Neural cell (in vitro differentiated cells): ENCODE results near the gene TLNRD1. TPM values are rescaled to one million over a fixed set of nuclear protein-coding genes. Genes with fewer than 3 reads are reported as not detected.

Experiments used
- H2AFZ ChIP-seq: fragments of 200-600, 300-800 bp; sonication (generic), shearing (Covaris generic); 2 replicates; pipeline ENCODE4 v1.6.0; 2014; ENCODE audit warnings: low read depth, mild to moderate bottlenecking, antibody characterized with exemption, low read length, moderate library complexity
- H3F3A ChIP-seq: fragments of 200-600 bp; shearing (Covaris generic); 2 replicates; pipeline ENCODE4 v1.6.1; 2016; ENCODE audit warnings: mild to moderate bottlenecking, moderate library complexity, mixed read lengths, antibody characterized with exemption, low read length; ENCODE audit not compliant: insufficient read depth, poor library complexity, severe bottlenecking
- H3K27ac ChIP-seq: fragments of 200-600, 300-800 bp; sonication (generic), shearing (Covaris generic); 2 replicates; pipeline ENCODE4 v1.5.1; 2014; ENCODE audit warnings: mild to moderate bottlenecking, low read length, moderate library complexity
- H3K27me3 ChIP-seq: fragments of 300-800, 200-600 bp; sonication (generic), shearing (Covaris generic); 2 replicates; pipeline ENCODE4 v1.6.0; 2014; ENCODE audit warnings: mild to moderate bottlenecking, low read depth, low read length, moderate library complexity; ENCODE audit not compliant: insufficient read depth
- H3K36me3 ChIP-seq: fragments of 300-800, 200-600 bp; sonication (generic), shearing (Covaris generic); 2 replicates; pipeline ENCODE4 v1.5.1; 2014; ENCODE audit warnings: mild to moderate bottlenecking, antibody characterized with exemption, low read length, moderate library complexity; ENCODE audit not compliant: insufficient read depth
- H3K4me2 ChIP-seq: fragments of 300-800, 200-600 bp; sonication (generic), shearing (Covaris generic); 2 replicates; pipeline ENCODE4 v1.6.0; 2014; ENCODE audit warnings: mild to moderate bottlenecking, low read length
- H3K4me3 ChIP-seq: fragments of 300-800, 200-600 bp; sonication (generic), shearing (Covaris generic); 2 replicates; pipeline ENCODE4 v1.5.1; 2014; ENCODE audit warnings: mild to moderate bottlenecking, low read length, moderate library complexity
- H3K79me2 ChIP-seq: fragments of 200-600 bp; shearing (Covaris generic); replicated peaks from 2 replicates; pipeline ENCODE4 v1.6.0; 2014; ENCODE audit warnings: mild to moderate bottlenecking, low read length, moderate library complexity; ENCODE audit not compliant: insufficient read depth
- H3K9ac ChIP-seq: fragments of 300-800, 200-600 bp; sonication (generic), shearing (Covaris generic); 2 replicates; pipeline ENCODE4 v1.6.1; 2016; ENCODE audit warnings: mild to moderate bottlenecking, low read length, mixed read lengths
- H3K9me2 ChIP-seq: fragments of 200-600 bp; shearing (Covaris generic); 2 replicates; pipeline ENCODE4 v1.6.1; 2016; ENCODE audit warnings: mild to moderate bottlenecking, low read length, mixed read lengths; ENCODE audit not compliant: insufficient read depth
- H3K9me3 ChIP-seq: fragments of 200-600, 300-800 bp; sonication (generic), shearing (Covaris generic); 2 replicates; pipeline ENCODE4 v1.6.1; 2016; ENCODE audit warnings: mild to moderate bottlenecking, mixed run types, low read length, moderate library complexity, mixed read lengths
- H4K20me1 ChIP-seq: fragments of 200-600 bp; shearing (Covaris generic); 2 replicates; pipeline ENCODE4 v1.6.1; 2016; ENCODE audit warnings: mild to moderate bottlenecking, mixed run types; ENCODE audit not compliant: insufficient read depth
- EP300 ChIP-seq: fragments of 450-650 bp; conservative IDR thresholded peaks from 2 replicates; pipeline ENCODE4 v1.6.1; 2014; ENCODE audit warnings: antibody characterized with exemption, mild to moderate bottlenecking, moderate library complexity; ENCODE audit not compliant: poor library complexity, severe bottlenecking
- EZH2 ChIP-seq: fragments of 200-600, 300-800 bp; shearing (Covaris generic), sonication (generic); IDR thresholded peaks from 2 replicates; pipeline ENCODE4 v1.6.1; 2014; ENCODE audit warnings: antibody characterized with exemption, low read length, borderline replicate concordance, mild to moderate bottlenecking; ENCODE audit not compliant: insufficient read depth, poor library complexity, severe bottlenecking
- MXI1 ChIP-seq: fragments of 450-650 bp; conservative IDR thresholded peaks from 2 replicates; pipeline ENCODE4 v1.6.1; 2014; ENCODE audit warnings: antibody characterized with exemption, mild to moderate bottlenecking; ENCODE audit not compliant: poor library complexity, severe bottlenecking
- POLR2AphosphoS5 ChIP-seq: IDR thresholded peaks from 2 replicates; pipeline ENCODE4 v1.6.1; 2012
- RAD21 ChIP-seq: fragments of 450-650 bp; conservative IDR thresholded peaks from 2 replicates; pipeline ENCODE4 v1.6.1; 2014; ENCODE audit warnings: antibody characterized with exemption, mild to moderate bottlenecking, moderate library complexity
- SMC3 ChIP-seq: fragments of 450-650 bp; conservative IDR thresholded peaks from 2 replicates; pipeline ENCODE4 v1.6.1; 2014; ENCODE audit warnings: antibody characterized with exemption, mild to moderate bottlenecking, moderate library complexity; ENCODE audit not compliant: poor library complexity
- TAF1 ChIP-seq: IDR thresholded peaks from 2 replicates; pipeline ENCODE4 v1.6.1; 2012; ENCODE audit warnings: low read depth
- polyA plus RNA-seq: library from polyadenylated mRNA; depleted of rRNA; stranded (reverse); fragments of >200 nt; gene quantifications from 2 replicates; pipeline ENCODE4 v1.2.3, GENCODE V29; 2014
- TF ChIP-seq, protein P1 (sequence below): IDR thresholded peaks from 2 replicates; pipeline ENCODE4 v1.6.1; 2012; ENCODE audit warnings: borderline replicate concordance
- TF ChIP-seq, protein P2 (sequence below): fragments of 450-650 bp; IDR thresholded peaks from 2 replicates; pipeline ENCODE4 v1.5.1; 2014; ENCODE audit warnings: antibody characterized with exemption, mild to moderate bottlenecking, moderate library complexity; ENCODE audit not compliant: poor library complexity, severe bottlenecking

TLNRD1 gene
- polyA plus RNA-seq, 1 donor from 2014 or later: 8.2 TPM

DNA sequence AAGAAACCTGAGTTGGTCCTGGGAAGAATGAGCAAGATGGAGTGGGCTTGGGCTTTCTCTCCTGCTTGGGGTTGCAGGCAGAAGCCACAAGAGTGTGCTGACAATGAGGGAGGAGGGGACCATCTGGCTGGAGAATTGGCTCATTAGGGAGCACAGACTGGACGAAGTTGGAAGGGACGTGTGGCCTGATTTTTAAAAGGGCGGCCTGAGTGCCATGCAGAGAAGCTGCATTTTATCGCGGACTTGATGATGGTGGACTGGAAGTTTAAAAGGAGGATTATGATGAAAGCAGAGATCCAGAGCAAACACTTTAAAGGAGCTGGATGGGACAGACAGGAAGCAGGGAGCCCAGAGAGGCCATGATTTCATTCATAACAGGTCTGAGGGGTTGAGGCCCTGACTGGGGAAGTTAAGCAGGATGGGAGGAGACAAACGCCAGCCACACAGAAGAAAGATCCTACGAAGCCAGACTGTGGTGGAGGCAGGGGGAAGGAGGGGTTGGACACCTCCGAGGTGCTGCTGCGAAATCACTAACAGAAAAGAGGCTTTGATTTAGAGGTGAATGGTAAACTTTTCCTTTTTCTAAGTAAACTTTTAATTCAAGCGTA lies 23.6 kb downstream of the TLNRD1 start:
- Histone ChIP-seq H3K9me2 (no peaks in the 10 kb centered on the region), H3K79me2 (no peaks in the 10 kb centered on the region), H3K27ac (no peak overlapping the region), H3K27me3 (no peaks in the 10 kb centered on the region), H3K4me2 (no peak overlapping the region), H3K9me3 (no peaks in the 10 kb centered on the region), H3K4me3 (no peak overlapping the region), H3K36me3 (no peaks in the 10 kb centered on the region), H2AFZ (no peak overlapping the region), H3K9ac (no peak overlapping the region), H3F3A (no peaks in the 10 kb centered on the region), H4K20me1 (no peaks in the 10 kb centered on the region)
- no peak for TF ChIP-seq TAF1
- TF ChIP-seq, protein P1, sequence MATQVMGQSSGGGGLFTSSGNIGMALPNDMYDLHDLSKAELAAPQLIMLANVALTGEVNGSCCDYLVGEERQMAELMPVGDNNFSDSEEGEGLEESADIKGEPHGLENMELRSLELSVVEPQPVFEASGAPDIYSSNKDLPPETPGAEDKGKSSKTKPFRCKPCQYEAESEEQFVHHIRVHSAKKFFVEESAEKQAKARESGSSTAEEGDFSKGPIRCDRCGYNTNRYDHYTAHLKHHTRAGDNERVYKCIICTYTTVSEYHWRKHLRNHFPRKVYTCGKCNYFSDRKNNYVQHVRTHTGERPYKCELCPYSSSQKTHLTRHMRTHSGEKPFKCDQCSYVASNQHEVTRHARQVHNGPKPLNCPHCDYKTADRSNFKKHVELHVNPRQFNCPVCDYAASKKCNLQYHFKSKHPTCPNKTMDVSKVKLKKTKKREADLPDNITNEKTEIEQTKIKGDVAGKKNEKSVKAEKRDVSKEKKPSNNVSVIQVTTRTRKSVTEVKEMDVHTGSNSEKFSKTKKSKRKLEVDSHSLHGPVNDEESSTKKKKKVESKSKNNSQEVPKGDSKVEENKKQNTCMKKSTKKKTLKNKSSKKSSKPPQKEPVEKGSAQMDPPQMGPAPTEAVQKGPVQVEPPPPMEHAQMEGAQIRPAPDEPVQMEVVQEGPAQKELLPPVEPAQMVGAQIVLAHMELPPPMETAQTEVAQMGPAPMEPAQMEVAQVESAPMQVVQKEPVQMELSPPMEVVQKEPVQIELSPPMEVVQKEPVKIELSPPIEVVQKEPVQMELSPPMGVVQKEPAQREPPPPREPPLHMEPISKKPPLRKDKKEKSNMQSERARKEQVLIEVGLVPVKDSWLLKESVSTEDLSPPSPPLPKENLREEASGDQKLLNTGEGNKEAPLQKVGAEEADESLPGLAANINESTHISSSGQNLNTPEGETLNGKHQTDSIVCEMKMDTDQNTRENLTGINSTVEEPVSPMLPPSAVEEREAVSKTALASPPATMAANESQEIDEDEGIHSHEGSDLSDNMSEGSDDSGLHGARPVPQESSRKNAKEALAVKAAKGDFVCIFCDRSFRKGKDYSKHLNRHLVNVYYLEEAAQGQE: no peak
- no peak for TF ChIP-seq EZH2
- no peak for TF ChIP-seq POLR2AphosphoS5
- no peak for TF ChIP-seq RAD21
- TF ChIP-seq SMC3: no peak
- TF ChIP-seq EP300: no peak
- TF ChIP-seq, protein P2, sequence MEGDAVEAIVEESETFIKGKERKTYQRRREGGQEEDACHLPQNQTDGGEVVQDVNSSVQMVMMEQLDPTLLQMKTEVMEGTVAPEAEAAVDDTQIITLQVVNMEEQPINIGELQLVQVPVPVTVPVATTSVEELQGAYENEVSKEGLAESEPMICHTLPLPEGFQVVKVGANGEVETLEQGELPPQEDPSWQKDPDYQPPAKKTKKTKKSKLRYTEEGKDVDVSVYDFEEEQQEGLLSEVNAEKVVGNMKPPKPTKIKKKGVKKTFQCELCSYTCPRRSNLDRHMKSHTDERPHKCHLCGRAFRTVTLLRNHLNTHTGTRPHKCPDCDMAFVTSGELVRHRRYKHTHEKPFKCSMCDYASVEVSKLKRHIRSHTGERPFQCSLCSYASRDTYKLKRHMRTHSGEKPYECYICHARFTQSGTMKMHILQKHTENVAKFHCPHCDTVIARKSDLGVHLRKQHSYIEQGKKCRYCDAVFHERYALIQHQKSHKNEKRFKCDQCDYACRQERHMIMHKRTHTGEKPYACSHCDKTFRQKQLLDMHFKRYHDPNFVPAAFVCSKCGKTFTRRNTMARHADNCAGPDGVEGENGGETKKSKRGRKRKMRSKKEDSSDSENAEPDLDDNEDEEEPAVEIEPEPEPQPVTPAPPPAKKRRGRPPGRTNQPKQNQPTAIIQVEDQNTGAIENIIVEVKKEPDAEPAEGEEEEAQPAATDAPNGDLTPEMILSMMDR: no peak
- no peak for TF ChIP-seq MXI1

DNA sequence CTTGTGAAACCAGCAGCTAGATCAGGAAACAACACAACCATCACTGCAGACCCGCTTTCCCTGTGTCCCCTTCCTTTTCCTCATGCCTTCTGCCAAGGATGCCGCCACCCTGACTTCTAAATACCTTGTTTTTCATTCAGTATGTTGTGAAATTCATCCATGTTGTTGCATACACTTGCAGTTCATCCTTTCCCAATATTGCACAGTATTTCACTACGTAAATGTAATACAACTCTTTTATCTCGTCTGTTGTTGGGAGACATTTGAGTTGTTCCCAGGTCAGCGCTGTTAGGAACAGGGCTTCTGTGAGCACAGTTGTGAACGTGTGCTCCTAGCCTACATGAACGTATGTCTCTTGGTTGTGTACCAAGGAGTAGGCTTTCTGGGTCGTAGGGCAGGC lies 24.2 kb downstream of the TLNRD1 start:
- Histone ChIP-seq H3K4me2 (no peak overlapping the region), H4K20me1 (no peaks in the 10 kb centered on the region)
- TF ChIP-seq TAF1 (no peak), SMC3 (no peak), EZH2 (no peak), EP300 (no peak), POLR2AphosphoS5 (no peak), MXI1 (no peak), RAD21 (no peak)
- TF ChIP-seq, protein P2: no peak
- TF ChIP-seq, protein P1: no peak

More for the DNA sequence above, 24.2 kb downstream of the TLNRD1 start:
- H3K9me3 ChIP-seq: no peaks in the 10 kb centered on the region
- H3K4me3 ChIP-seq: no peak overlapping the region
- no peaks in the 10 kb centered on the region for H3K9me2 ChIP-seq
- H2AFZ ChIP-seq: no peak overlapping the region
- H3K36me3 ChIP-seq: no peaks in the 10 kb centered on the region
- H3K27ac ChIP-seq: no peak overlapping the region
- no peaks in the 10 kb centered on the region for H3K79me2 ChIP-seq
- H3F3A ChIP-seq: no peaks in the 10 kb centered on the region
- no peaks in the 10 kb centered on the region for H3K27me3 ChIP-seq
- H3K9ac ChIP-seq: no peak overlapping the region
